ENCODE measurements around the gene DENND5A.

Gene DENND5A

GRCh38 chr11:9160166-9160565, 105.0 kb downstream of the DENND5A start:
- in situ Hi-C loops (cut with MboI; ENCODE audit: low pct_unique_long_range_greater_than_20kb, low sequenced_read_pairs, unreplicated experiment), result no loop called here
- DNase-seq (ENCODE audit: low spot score), result no peak
- TF ChIP-seq CTCF (IDR thresholded peaks at IDR 0.05; ENCODE audit: extremely low read depth, insufficient read depth, missing control alignments), result no peak

DNA sequence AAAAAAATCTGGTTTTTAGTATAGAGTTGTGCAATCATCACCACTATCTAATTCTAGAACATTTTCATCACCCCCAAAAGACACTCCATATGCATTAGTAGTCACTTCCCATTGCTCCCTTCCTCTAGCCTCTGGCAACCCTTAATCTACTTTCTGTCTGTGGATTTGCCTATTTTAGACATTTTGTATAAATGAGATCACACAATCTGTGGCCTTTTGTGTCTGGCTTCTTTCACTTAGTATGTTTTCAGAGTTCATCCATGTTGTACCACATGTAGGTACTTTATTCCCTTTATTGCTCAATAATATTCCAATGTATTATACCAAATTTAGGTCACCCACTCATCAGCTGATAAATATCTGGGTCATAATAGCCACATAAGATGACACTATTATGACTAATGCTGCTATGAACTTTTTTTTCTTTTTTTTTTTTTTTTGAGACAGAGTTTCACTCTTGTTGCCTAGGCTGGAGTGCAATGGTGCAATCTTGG, 106.2 kb downstream of the DENND5A start:
- no peak for DNase-seq (ENCODE audit: low spot score)
- in situ Hi-C loops (cut with MboI; ENCODE audit: low pct_unique_long_range_greater_than_20kb, low sequenced_read_pairs, unreplicated experiment), result no loop called here
- no peak for TF ChIP-seq CTCF (IDR thresholded peaks at IDR 0.05; ENCODE audit: extremely low read depth, insufficient read depth, missing control alignments)

GRCh38 chr11:9155930-9156329, 109.2 kb downstream of the DENND5A start:
- in situ Hi-C loops (cut with MboI; ENCODE audit: low pct_unique_long_range_greater_than_20kb, low sequenced_read_pairs, unreplicated experiment), result no loop called here
- no peak for DNase-seq (ENCODE audit: low spot score)
- TF ChIP-seq CTCF (IDR thresholded peaks at IDR 0.05; ENCODE audit: extremely low read depth, insufficient read depth, missing control alignments), result no peak

DNA sequence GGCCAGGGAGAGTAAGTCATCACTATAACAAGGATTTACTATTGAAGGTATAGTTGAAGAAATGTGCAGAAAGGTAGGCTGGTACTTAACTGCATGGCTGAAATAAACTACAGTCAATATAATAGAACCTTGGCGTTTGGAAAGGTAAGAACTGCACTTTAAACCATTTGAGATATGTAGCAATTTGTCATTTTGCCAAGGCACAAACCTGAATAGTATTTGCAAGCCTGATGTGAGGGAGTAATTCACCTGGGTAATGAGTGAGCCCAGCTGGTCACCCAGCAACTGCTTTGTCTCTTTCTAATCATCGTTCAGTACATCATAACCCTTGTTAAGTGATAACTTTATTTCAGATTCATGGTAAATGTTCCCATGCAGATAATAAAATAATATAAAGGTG, 111.5 kb downstream of the DENND5A start:
- no peak for DNase-seq (ENCODE audit: low spot score)
- in situ Hi-C loops (cut with MboI; ENCODE audit: low pct_unique_long_range_greater_than_20kb, low sequenced_read_pairs, unreplicated experiment), result no loop called here
- no peak for TF ChIP-seq CTCF (IDR thresholded peaks at IDR 0.05; ENCODE audit: extremely low read depth, insufficient read depth, missing control alignments)

- no peak for TF ChIP-seq CTCF (IDR thresholded peaks at IDR 0.05; ENCODE audit: extremely low read depth, insufficient read depth, missing control alignments)
- in situ Hi-C loops (cut with MboI; ENCODE audit: low pct_unique_long_range_greater_than_20kb, low sequenced_read_pairs, unreplicated experiment), result no loop called here
- DNase-seq (ENCODE audit: low spot score), result no peak
Measured at GRCh38 chr11:9151631-9152030, 113.5 kb downstream of the DENND5A start.

GRCh38 chr11:9150926-9151325, 114.2 kb downstream of the DENND5A start:
- in situ Hi-C loops (cut with MboI; ENCODE audit: low pct_unique_long_range_greater_than_20kb, low sequenced_read_pairs, unreplicated experiment), result no loop called here
- DNase-seq (ENCODE audit: low spot score), result no peak
- no peak for TF ChIP-seq CTCF (IDR thresholded peaks at IDR 0.05; ENCODE audit: extremely low read depth, insufficient read depth, missing control alignments)

GRCh38 chr11:9150501-9150900, 114.6 kb downstream of the DENND5A start:
- TF ChIP-seq CTCF (IDR thresholded peaks at IDR 0.05; ENCODE audit: extremely low read depth, insufficient read depth, missing control alignments), result no peak

More at GRCh38 chr11:9150501-9150900, 114.6 kb downstream of the DENND5A start:
- DNase-seq (ENCODE audit: low spot score), result no peak
- in situ Hi-C loops (cut with MboI; ENCODE audit: low pct_unique_long_range_greater_than_20kb, low sequenced_read_pairs, unreplicated experiment), result no loop called here

All from GM13977 (cell line).